Measurements from ENCODE around the gene SPOCD1. TPM values are rescaled to one million over a fixed set of nuclear protein-coding genes. Genes with fewer than 3 reads are reported as not detected.

Gene SPOCD1
- total and polyA plus RNA-seq, 9 donors, result 0.15 to 1.7 (median 0.49) TPM; not detected in 1

DNA sequence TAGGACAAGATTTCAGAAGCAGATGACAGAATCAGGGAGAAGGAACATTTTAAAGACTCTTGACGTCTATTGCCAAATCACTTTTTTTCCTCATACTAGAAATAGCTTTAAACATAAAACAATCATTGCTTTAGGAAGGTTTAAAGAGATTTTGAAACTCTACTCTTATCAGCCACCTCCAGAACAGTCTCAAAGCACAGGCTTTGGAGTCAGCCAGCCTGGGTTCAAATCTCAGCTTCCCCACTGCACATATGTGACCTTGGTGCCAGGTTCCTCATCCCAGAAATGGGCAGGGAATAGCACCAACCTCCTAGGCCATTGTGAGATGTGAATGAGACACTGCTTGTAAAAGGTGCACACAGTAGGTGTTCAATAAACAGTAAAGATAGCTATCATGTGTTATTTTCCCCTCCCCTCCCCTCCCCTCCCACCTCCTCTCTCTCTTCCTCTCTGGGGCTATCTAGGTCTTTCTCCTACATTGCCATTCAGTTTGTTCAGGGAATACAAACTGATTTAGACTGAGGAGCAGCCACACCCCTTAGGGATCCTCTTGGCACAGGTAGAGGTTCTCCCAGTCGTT, 20.6 kb downstream of the SPOCD1 start:
- Histone ChIP-seq H3K27me3 (no peaks in the 10 kb centered on the region), H3K36me3 (no peaks in the 10 kb centered on the region), H3K9me3 (no peaks in the 10 kb centered on the region), H3K4me1 (ENCODE audit: insufficient read depth) (no peaks in the 10 kb centered on the region), H3K27ac (no peak overlapping the region), H3K4me3 (no peak overlapping the region)
- no peak for DNase-seq
- WGBS, 3 donors, result 46 to 55% (median 54%) methylated on average over 2 of the region's 2 CpGs
- TF ChIP-seq CTCF (IDR thresholded peaks at IDR 0.05), result no peak
- no peak for TF ChIP-seq EP300 (IDR thresholded peaks at IDR 0.05)
- TF ChIP-seq POLR2A (IDR thresholded peaks at IDR 0.05), result no peak
- intact Hi-C loops (cut with DNase I), result loop anchor here in 3 of 4 donors (10.0 kb wide), 2 partner anchors 170 to 230 kb away; no protein-coding TSS in a partner anchor

DNA sequence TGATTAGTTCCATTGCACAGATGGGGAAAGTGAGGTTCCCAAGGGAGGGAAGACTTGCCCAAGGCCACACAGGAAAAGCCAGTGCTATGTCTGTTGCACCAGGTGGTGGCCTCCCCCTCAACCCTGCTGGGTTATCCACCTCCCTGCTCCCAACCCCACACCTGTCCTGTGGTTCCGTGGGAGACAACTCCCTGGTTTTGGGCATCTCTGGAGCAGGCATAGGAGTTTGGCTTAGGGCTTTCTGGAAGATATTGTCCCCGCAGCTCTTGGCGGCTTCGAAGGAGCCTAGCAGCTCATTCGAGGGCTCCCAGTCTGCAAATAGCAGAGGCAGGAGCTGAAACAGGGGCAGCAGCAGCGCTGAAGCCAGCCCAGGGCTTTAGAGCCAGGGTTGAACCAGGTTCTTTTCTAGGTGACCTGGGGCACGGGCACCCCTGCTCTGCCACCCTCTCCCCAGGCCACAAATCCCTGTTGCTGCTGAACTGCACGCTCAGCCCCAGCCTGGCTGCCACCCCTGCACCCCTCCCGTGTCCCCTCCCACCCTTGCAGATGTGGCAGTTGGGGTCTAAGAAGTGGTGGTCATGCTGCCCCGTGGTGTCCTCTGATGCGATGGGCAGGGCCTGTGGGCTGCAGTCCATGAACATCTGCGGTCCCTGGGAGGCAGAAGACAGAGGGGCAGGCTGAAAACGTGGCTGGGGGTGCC, 22.1 kb downstream of the SPOCD1 start:
- Histone ChIP-seq H3K36me3 (no peaks in the 10 kb centered on the region), H3K4me1 (ENCODE audit: insufficient read depth) (no peaks in the 10 kb centered on the region), H3K27me3 (no peaks in the 10 kb centered on the region), H3K4me3 (no peak overlapping the region), H3K9me3 (no peaks in the 10 kb centered on the region), H3K27ac (no peak overlapping the region)
- TF ChIP-seq EP300 (IDR thresholded peaks at IDR 0.05) (no peak), POLR2A (IDR thresholded peaks at IDR 0.05) (no peak), CTCF (IDR thresholded peaks at IDR 0.05) (no peak)
- intact Hi-C loops (cut with DNase I), result loop anchor here in 3 of 4 donors (5.0 to 10.0 kb wide), 3 partner anchors 76 to 229 kb away; no protein-coding TSS in a partner anchor
- DNase-seq, result peak in 3 of 5 donors; percentile 12 to 26 (median 17)
- WGBS, 3 donors, result 72 to 85% (median 83%) methylated on average over 13 of the region's 13 CpGs

GRCh38 chr1:31793086-31793485, 22.7 kb downstream of the SPOCD1 start:
- WGBS, 3 donors, result 88 to 91% (median 89%) methylated on average over 6 of the region's 6 CpGs
- no peak for TF ChIP-seq CTCF (IDR thresholded peaks at IDR 0.05)
- no peak for TF ChIP-seq EP300 (IDR thresholded peaks at IDR 0.05)
- TF ChIP-seq POLR2A (IDR thresholded peaks at IDR 0.05), result no peak
- H3K27ac ChIP-seq, result no peak overlapping the region
- peak in 1 of 5 donors; percentile 29 for DNase-seq
- intact Hi-C loops (cut with DNase I), result loop anchor here in 3 of 4 donors (5.0 to 10.0 kb wide), 3 partner anchors 76 to 228 kb away; no protein-coding TSS in a partner anchor
- H3K4me1 ChIP-seq (ENCODE audit: insufficient read depth), result no peaks in the 10 kb centered on the region
- H3K36me3 ChIP-seq, result no peaks in the 10 kb centered on the region
- no peaks in the 10 kb centered on the region for H3K9me3 ChIP-seq
- no peak overlapping the region for H3K4me3 ChIP-seq
- no peaks in the 10 kb centered on the region for H3K27me3 ChIP-seq

GRCh38 chr1:31792541-31792940, 23.3 kb downstream of the SPOCD1 start:
- no peaks in the 10 kb centered on the region for H3K36me3 ChIP-seq
- H3K9me3 ChIP-seq, result no peaks in the 10 kb centered on the region
- TF ChIP-seq EP300 (IDR thresholded peaks at IDR 0.05), result no peak
- no peak for TF ChIP-seq CTCF (IDR thresholded peaks at IDR 0.05)
- no peak for TF ChIP-seq POLR2A (IDR thresholded peaks at IDR 0.05)
- 60 to 72% (median 63%) methylated on average over 4 of the region's 4 CpGs for WGBS, 3 donors
- no peak overlapping the region for H3K4me3 ChIP-seq
- H3K27ac ChIP-seq, result no peak overlapping the region
- H3K4me1 ChIP-seq (ENCODE audit: insufficient read depth), result no peaks in the 10 kb centered on the region
- H3K27me3 ChIP-seq, result no peaks in the 10 kb centered on the region
- DNase-seq, result peak in 1 of 5 donors; percentile 27
- intact Hi-C loops (cut with DNase I), result loop anchor here in 3 of 4 donors (5.0 to 10.0 kb wide), 3 partner anchors 75 to 228 kb away; no protein-coding TSS in a partner anchor

Measured in ovary (tissue), 9 donors.